Upper lobe of right lung (tissue), 1 donor: ENCODE results near the gene XPC. TPM values are rescaled to one million over a fixed set of nuclear protein-coding genes. Genes with fewer than 3 reads are reported as not detected.

Experiments used
- ATAC-seq: fragments of 200-7000 bp; cut with Tn5 transposase; one replicate; pipeline ENCODE4 v1.9.1; 2020; ENCODE audit warnings: mild to moderate bottlenecking, moderate library complexity
- DNase-seq: peaks from one replicate; pipeline ENCODE4 v3.0.0-alpha.2; 2020
- H3K27ac ChIP-seq: fragments of 200-600 bp; one replicate; pipeline ENCODE4 v1.8.0; 2022
- H3K27me3 ChIP-seq: fragments of 200-600 bp; one replicate; pipeline ENCODE4 v1.8.0; 2022; ENCODE audit warnings: mild to moderate bottlenecking
- H3K36me3 ChIP-seq: fragments of 200-600 bp; one replicate; pipeline ENCODE4 v1.8.0; 2022
- H3K4me1 ChIP-seq: fragments of 200-600 bp; one replicate; pipeline ENCODE4 v1.8.0; 2022
- H3K4me3 ChIP-seq: fragments of 200-600 bp; one replicate; pipeline ENCODE4 v1.8.0; 2022; ENCODE audit warnings: mild to moderate bottlenecking
- H3K9me3 ChIP-seq: fragments of 200-600 bp; one replicate; pipeline ENCODE4 v1.8.0; 2022
- intact Hi-C: fragments of 100-400 bp; cut with DNase I; formaldehyde crosslinking; loops from one replicate; pipeline ENCODE4 v1.11.0; 2022
- total RNA-seq: library from RNA; stranded (reverse); fragmentation: NEBNext Ultra II Directional; extraction: Animal tissue kit (Norgen Biotek cat#: 25700); gene quantifications from one replicate; pipeline ENCODE4 v1.2.1, GENCODE V29; 2021
- TF ChIP-seq, protein P1 (sequence below): fragments of 200-600 bp; IDR thresholded peaks from one replicate; pipeline ENCODE4 v1.8.0; 2022; ENCODE audit warnings: antibody characterized with exemption
- donor health status: DM: no; HTN: yes; CAD: no; lungs with severe emphysema.

Gene XPC
- total RNA-seq, 1 donor from 2014 or later: 36.1 TPM

- no peak overlapping the region for H3K4me3 ChIP-seq
- H3K27ac ChIP-seq: peak overlapping the region; percentile 96
- H3K9me3 ChIP-seq: no peaks in the 10 kb centered on the region
- peak; percentile 5 for ATAC-seq
- intact Hi-C loops: no loop called here
- peaks cover 44% of the 10 kb centered on the region for H3K4me1 ChIP-seq
- H3K27me3 ChIP-seq: no peaks in the 10 kb centered on the region
- DNase-seq: no peak
- TF ChIP-seq, protein P1, sequence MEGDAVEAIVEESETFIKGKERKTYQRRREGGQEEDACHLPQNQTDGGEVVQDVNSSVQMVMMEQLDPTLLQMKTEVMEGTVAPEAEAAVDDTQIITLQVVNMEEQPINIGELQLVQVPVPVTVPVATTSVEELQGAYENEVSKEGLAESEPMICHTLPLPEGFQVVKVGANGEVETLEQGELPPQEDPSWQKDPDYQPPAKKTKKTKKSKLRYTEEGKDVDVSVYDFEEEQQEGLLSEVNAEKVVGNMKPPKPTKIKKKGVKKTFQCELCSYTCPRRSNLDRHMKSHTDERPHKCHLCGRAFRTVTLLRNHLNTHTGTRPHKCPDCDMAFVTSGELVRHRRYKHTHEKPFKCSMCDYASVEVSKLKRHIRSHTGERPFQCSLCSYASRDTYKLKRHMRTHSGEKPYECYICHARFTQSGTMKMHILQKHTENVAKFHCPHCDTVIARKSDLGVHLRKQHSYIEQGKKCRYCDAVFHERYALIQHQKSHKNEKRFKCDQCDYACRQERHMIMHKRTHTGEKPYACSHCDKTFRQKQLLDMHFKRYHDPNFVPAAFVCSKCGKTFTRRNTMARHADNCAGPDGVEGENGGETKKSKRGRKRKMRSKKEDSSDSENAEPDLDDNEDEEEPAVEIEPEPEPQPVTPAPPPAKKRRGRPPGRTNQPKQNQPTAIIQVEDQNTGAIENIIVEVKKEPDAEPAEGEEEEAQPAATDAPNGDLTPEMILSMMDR: no peak
- H3K36me3 ChIP-seq: peaks cover 53% of the 10 kb centered on the region
Observed at GRCh38 chr3:14146381-14147065, 31.9 kb downstream of the XPC start.

- ATAC-seq (no peak), DNase-seq (no peak)
- H3K27me3 ChIP-seq: no peaks in the 10 kb centered on the region
- peaks cover 54% of the 10 kb centered on the region for H3K36me3 ChIP-seq
- intact Hi-C loops: no loop called here
- TF ChIP-seq, protein P1: no peak
- H3K4me3 ChIP-seq: no peak overlapping the region
- peaks cover 50% of the 10 kb centered on the region for H3K4me1 ChIP-seq
- peak overlapping the region; percentile 96 for H3K27ac ChIP-seq
- H3K9me3 ChIP-seq: no peaks in the 10 kb centered on the region
Observed at GRCh38 chr3:14145670-14146380, 32.6 kb downstream of the XPC start.

DNA sequence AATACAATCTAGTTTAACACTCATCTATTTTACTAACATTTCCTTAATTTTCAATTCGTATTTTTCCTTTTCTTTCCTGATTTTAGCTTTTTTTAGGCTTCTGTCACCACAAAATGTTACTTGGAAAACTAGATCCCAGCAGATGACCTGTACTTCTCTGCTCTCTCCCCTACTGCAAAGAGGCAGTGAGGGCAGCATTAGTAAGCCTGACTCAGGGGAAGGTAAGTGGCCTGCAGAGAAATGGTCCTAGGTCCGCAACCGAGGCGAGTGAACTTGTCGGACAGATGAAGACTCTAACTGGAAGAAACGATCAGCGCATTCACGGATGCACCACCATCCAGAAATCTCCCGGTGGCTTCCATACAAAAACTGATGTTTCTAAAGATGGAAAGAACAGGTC is 33.2 kb downstream of the XPC start:
- DNase-seq (no peak), ATAC-seq (no peak)
- no peaks in the 10 kb centered on the region for H3K27me3 ChIP-seq
- peak overlapping the region; percentile 96 for H3K27ac ChIP-seq
- intact Hi-C loops: no loop called here
- H3K4me3 ChIP-seq: no peak overlapping the region
- peaks cover 60% of the 10 kb centered on the region for H3K36me3 ChIP-seq
- H3K4me1 ChIP-seq: peaks cover 55% of the 10 kb centered on the region
- TF ChIP-seq, protein P1: no peak
- H3K9me3 ChIP-seq: no peaks in the 10 kb centered on the region

- intact Hi-C loops: no loop called here
- H3K27ac ChIP-seq: peak overlapping the region; percentile 96
- H3K9me3 ChIP-seq: no peaks in the 10 kb centered on the region
- no peaks in the 10 kb centered on the region for H3K27me3 ChIP-seq
- TF ChIP-seq, protein P1: no peak
- H3K36me3 ChIP-seq: peaks cover 67% of the 10 kb centered on the region
- H3K4me1 ChIP-seq: peaks cover 55% of the 10 kb centered on the region
- ATAC-seq (peak; percentile 73), DNase-seq (no peak)
- H3K4me3 ChIP-seq: peak overlapping the region; percentile 2
Observed at GRCh38 chr3:14144423-14145075, 33.9 kb downstream of the XPC start.

DNA sequence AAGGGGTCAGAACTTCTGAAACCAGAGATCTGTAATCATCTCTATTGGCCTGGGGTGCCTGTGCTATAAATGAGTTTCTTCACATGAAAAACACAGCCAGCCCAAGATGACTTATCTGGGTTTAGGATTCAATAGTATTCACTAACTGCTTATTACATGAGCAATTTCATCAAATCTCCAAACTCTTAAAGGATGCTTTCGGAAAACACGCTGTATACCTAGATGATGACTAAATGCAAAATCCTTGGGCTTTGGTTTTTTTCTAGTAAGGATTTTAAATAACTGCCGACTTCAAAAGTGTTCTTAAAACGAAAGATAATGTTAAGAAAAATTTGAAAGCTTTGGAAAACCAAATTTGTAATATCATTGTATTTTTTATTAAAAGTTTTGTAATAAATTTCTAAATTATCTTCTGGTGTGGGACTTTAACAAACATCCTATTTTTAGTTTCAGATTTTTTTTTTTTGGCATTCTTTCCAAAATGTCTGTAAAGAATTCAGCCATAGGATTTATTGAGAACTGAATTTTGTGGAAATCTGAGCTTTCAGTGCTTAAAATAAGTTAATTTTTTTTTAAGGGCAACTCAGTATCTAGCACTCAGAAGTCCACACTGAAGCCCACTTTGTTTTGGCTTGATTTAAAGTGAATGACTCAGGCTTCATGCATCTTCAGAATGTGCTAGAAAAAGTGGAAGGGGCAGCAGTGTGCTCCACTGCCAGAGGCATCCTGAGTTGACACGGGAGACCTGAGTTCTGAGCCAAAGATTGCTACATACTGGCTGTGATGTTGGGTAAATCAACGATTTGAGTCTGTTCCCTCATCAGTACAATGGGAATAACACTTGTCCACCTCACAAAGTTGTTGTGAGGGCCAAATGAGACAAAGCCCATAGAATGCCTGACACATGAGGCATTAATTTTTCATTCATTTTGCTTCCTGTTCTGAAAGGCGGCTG is 34.9 kb downstream of the XPC start:
- no peaks in the 10 kb centered on the region for H3K27me3 ChIP-seq
- peaks cover 72% of the 10 kb centered on the region for H3K36me3 ChIP-seq
- intact Hi-C loops: no loop called here
- H3K4me1 ChIP-seq: peaks cover 55% of the 10 kb centered on the region
- ATAC-seq (peak; percentile 61), DNase-seq (no peak)
- no peaks in the 10 kb centered on the region for H3K9me3 ChIP-seq
- TF ChIP-seq, protein P1: no peak
- H3K27ac ChIP-seq: peak overlapping the region; percentile 96
- H3K4me3 ChIP-seq: no peak overlapping the region
